DMS79 treated with DMSO at 0.1 percent for 48 hours (cell line): ENCODE measurements around the gene CYREN.
A peak's percentile ranks its signal among the peaks of the same experiment; 100 is the strongest.
"Not testable (repeated sequence)": the region's sequence is repeated elsewhere in the genome, so short reads cannot be mapped to it uniquely, and the experiment has no call there.

Experiments used
- DNase-seq: peaks from one replicate; lab custom pipeline; 2025; lab: John Stamatoyannopoulos, UW

Gene CYREN

GRCh38 chr7:135159359-135160085 is 11.0 kb downstream of the CYREN start:
- DNase-seq, result no peak

GRCh38 chr7:135158874-135159273 is 11.6 kb downstream of the CYREN start:
- DNase-seq, result no peak

- DNase-seq, result no peak
These were observed 12.3 kb downstream of the CYREN start for GRCh38 chr7:135158141-135158655.

- no peak for DNase-seq
These were observed 14.2 kb downstream of the CYREN start for GRCh38 chr7:135156290-135156689.

- no peak for DNase-seq
These were observed 15.8 kb downstream of the CYREN start for GRCh38 chr7:135154734-135155133.

- no peak for DNase-seq
These were observed 18.1 kb downstream of the CYREN start for GRCh38 chr7:135152442-135152841.

- DNase-seq, result no peak
These were observed 19.0 kb downstream of the CYREN start for GRCh38 chr7:135151533-135151932.

GRCh38 chr7:135151132-135151531 is 19.4 kb downstream of the CYREN start:
- no peak for DNase-seq

GRCh38 chr7:135150072-135150782 is 20.3 kb downstream of the CYREN start:
- DNase-seq, result no peak

GRCh38 chr7:135147899-135148721 is 22.4 kb downstream of the CYREN start, which contains the start of gene TMEM140:
TMEM140 (plus strand) TSS chr7:135148072; CDS start chr7:135164442, 16,370 bp downstream.
- DNase-seq, result peak; percentile 11

GRCh38 chr7:135147341-135147898 is 23.1 kb downstream of the CYREN start:
- DNase-seq, result no peak

GRCh38 chr7:135143885-135144668 is 26.4 kb downstream of the CYREN start:
- no peak for DNase-seq

GRCh38 chr7:135129579-135129978 is 40.9 kb downstream of the CYREN start:
- DNase-seq, result no peak

- no peak for DNase-seq
These were observed 41.6 kb downstream of the CYREN start for GRCh38 chr7:135128931-135129330.

- DNase-seq, result not testable (repeated sequence)
These were observed 45.9 kb downstream of the CYREN start for GRCh38 chr7:135124631-135125030.

GRCh38 chr7:135121868-135122267 is 48.6 kb downstream of the CYREN start:
- DNase-seq, result no peak

GRCh38 chr7:135117096-135117495 is 53.4 kb downstream of the CYREN start:
- DNase-seq, result no peak
